HG03521 (cell line): ENCODE results near the gene PROM2.

ENCODE experiments used
- ATAC-seq: cut with Tn5 transposase; IDR thresholded peaks from one replicate; pipeline ENCODE4 v1.9.1; 2021; ENCODE audit warnings: mild to moderate bottlenecking, moderate library complexity; ENCODE audit not compliant: unreplicated experiment

PROM2 gene

DNA sequence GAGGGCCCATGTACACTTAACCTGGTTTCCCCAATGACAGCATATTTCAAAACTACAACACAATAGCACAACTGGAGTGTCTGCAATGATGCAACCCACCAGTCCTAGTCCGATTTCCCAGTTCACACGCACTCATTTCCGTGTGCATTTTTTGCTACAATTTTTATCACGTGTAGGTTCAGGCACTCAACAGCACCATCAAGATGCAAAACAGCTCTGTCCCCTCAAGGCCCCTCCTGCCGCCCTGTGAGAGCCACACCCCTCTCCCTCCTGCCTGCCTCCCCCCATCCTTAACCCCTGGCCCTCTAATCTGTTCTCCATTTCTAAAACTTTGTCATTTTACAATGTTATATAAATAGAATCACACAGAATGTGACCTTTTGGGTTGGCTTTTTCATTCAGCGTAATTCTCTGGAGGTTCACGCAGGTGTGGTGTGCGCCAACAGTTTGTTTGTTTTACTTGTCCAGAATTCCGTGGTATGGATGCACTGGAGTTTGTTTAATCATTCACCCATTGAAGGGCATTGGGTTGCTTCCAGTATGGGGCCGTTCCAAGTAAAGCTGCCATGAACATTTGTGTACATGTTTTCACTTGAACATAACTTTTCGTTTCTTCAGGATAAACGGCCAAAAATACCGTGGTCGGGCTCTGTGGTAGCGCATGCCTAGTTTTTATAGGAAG lies 31.3 kb downstream of the PROM2 start:
- ATAC-seq, result no peak

DNA sequence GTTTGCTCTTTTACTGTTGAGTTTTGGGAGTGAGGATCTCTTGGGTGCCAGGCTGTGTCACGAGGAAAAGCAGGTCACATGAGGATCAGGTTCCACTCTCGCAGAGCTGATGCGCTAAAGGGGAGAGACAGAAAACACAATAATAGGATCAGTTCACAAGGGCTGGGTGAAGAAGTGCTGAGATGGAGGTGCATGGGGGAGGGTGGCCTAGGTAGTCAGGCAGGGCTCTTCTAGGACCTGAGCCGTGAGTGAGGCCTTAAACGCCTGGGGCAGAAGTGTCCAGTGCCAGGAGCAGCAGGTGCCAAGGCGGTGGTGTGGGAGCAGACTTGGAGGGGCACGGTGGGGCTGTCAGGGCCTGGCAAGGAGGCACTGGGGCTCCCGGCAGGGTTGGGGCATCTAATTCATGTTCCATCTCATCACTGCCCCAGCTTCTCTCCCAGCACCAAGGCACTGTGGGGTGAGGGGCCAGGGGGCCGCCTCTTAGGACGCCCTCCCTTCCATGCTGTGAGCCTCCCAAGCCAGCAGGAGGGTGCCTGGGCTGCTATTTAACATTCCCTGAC lies 32.2 kb downstream of the PROM2 start:
- no peak for ATAC-seq

DNA sequence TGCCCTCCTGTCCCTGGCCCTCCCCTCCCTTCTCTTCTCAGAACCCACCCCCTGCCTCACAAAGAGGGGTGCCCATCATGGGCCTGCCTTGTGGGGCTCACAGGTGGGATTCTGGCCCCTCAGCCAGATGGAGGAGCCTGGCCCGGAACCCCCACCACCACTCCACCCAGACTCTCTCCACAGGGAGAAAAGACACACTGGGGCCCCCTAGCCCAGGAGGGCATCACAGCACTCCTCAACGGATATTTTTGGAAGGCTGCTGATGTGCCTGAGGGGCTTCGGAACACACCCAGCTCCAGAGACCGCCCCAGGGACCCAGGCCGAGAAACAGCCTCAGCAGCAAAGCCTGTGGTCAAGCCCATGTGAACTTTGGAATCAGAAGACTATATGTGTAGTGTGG lies 32.8 kb downstream of the PROM2 start:
- ATAC-seq, result no peak

DNA sequence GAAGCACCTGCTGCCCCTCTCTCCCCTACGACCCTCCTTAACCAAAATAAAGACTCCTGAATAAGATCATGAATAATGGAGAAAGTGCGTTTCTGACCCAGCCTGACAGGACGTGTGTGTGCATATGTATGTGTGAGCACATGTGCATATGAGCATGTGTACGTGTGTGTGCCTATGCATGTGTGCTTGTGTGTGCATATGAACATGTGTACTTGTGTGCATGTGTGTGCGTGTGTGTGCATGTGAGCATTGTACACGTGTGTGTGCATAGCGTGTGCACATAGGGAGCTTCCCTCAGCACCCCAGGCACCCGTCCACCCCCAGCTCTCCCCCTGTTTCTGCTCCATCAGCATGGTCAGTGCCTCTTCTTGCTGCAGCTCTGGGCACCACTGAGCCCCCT lies 33.6 kb downstream of the PROM2 start:
- ATAC-seq, result no peak

DNA sequence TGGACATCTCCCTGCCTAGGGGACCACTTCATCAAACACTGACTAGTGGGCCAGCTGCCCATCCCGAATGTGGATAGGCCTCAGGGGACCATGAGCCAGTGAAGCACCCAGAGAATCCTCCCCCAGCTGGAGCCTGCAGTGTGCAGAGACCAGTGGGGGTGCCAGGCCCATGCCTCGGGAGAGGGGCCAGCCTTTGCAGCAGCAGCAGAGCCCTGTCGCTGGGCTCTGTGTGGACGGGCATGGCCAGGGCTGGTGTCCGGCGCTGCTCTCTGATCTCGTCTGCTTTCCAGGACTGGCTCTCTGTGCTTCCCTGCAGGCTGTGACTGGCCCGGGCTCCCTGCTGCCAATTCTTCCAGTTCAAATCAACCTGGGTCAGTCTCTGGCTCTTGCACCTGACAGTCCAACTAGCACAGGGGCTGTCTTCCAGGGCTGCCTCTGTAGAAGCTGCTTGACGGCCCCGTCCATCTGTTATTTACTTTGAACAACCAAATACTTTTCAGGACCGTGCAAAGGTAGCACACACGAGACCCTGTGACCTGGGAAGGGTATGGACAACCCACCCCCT lies 34.3 kb downstream of the PROM2 start:
- no peak for ATAC-seq

DNA sequence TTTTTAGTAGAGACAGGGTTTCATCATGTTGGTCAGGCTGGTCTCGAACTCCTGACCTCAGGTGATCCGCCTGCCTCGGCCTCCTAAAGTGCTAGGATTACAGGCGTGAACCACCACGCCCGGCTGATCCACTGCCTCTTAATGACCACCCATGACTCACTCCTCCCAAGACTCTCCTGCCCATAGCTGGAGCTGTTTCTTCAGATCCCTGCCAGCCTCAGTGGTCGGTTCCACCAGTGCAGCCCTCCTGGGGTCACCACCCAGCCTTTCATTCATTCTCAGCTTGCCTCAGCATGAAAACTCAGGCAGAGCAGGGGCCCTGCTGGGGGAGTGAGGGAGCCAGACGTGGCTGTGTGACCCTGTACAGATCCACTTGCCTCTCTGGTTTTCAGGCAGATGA lies 35.4 kb downstream of the PROM2 start:
- no peak for ATAC-seq

DNA sequence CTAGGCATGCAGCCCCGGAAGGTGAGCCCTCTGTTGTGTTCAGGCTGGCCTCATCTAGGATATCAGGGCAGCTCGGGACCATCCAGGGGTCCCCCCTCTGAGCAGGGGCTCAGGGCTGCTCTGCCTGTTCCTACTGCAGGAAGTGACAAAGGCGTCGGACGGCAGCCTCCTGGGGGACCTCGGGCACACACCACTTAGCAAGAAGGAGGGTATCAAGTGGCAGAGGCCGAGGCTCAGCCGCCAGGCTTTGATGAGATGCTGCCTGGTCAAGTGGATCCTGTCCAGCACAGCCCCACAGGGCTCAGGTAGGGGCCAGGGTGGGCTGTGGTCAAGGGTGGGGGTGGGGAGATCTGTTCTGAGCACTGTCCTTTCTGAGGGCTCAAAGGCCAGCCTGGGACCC lies 36.0 kb downstream of the PROM2 start:
- no peak for ATAC-seq

DNA sequence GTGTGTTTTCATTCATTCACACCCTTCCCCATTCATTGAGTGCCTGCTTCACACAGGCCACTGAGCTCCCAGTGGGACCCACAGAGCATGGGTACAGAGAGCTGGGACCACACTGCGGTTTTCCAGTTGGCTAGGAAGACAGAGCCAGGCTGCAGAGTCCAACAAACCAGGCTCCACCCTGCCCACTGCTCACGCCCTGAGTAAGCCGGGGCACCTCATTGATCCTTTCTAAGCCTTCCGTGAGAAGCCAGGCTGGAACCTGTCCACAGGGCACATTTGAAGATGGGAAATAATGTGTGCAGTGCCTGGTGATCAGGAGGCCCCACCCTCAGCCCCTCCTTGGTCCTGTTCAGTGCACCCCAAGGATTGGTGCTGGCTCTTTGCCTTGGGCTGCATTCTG lies 36.4 kb downstream of the PROM2 start:
- ATAC-seq, result no peak

DNA sequence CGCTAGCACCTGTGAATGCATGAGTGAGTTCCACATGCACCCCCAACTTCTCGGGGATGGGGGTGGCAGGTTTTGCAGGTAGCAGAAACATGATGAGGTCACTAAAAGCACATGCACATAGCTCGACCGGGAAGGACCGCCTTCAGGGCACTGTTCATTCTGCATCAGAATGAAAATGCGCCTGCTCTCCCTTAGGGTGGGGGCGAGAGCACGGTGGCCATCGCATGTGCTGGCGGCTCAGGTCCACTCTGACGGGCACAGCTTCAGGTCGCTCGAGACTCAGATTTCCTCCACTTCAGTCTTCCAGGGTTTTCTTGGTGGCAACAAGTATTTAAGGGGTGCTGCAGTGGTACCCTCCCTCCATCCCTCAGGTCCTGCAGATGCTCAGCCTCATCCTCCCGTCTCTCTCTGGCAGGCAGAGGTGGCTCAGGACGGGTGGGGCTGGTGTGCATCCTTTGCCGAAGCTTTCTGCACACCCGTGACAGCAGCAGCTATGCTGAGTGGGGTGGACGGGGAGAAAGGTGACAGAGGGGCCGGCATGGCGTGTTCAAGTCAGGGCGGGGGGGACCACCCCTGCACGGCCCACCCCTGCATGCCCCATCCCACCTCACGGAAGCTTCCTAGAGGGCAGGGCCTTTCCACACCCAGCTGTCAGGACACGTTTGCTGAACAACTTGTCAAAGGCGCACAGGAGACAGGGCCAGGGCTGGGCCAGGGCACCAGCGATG lies 37.7 kb downstream of the PROM2 start:
- no peak for ATAC-seq

DNA sequence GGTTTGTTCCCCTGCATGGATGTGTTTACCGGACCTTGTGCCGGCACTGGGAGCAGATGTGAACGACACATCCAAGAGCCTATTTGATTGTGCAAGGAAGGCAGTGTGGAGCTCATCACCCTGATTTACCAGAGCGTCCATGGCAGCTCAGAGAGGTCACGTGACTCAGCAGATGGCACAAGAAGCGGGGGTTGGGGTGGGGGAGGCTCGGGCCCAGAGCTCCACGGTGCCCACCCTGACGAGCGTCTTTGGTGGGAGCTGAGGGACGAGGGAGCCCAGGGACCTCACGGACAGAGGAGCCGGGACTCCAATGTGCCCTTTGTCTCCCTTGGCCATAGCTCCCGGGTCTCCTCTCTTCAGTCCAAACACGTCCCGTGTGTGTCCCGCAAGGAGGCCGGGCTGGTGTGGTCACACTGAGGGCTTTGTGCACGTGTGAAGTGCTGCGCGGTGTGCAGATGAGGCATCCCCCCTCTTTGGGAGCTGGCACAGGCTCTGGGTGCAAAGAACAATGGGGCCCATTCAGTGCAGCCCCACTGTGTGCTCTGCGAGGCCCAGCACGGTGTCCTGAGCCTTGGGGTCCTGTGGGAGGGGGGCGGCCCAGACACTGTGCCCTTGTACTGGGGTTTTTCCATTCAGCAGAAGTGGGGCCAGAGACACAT lies 38.4 kb downstream of the PROM2 start:
- ATAC-seq, result no peak

DNA sequence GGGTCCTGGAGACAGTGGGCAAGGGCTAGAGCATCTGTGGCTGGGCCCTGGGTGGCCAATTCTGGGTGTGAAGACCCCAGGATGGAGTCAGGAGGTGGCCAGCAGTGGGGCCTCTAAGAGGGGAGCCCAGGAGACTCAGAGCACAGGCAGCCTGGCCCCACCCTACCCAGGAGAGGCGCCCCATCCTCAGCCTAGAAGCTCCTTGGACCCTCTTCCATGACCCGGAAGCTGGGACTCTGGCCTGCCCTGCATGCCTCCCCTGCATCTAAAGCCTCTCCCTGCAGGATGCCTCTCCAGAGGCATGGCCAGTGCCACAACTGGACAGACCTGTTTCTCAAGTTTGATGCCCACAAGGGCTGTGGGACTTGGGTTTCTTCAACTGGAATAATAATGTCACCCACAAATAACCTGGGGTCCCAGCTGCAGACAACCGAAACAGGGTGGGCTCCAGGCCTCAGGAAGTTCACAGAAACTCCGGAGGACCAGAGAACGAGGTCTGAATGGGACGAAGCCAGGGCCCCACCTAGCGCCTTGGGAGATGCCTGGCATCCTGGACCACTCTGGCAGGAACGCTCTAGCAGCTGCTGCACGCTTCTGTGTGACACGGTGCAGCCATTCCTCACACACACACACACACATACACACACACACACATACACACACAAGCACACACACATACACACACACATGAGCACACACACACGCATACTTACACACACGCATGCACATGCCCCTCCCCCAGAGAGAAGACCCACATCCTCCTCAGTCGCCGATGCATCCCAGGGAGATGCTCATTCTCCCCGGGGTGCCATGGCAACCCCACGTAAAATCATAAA lies 39.3 kb downstream of the PROM2 start:
- no peak for ATAC-seq

DNA sequence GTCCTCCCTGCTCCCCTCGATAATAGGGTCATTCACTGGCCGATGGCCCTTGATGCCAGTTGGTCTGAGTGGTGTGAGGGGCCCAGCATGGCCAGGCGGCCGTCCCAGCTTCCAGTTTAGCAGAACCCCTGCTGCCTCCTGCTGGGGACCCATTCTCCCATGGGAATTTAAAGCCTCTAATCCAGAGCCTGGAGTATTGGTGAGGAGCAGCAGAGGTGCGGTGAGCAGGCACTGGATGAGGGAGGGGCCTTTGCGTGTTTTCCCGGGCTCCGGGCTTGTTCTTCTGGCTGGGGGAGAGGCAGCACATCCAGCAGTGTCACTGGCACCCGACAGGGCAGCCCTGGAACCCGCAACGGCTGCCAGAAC lies 40.3 kb downstream of the PROM2 start:
- ATAC-seq, result no peak

DNA sequence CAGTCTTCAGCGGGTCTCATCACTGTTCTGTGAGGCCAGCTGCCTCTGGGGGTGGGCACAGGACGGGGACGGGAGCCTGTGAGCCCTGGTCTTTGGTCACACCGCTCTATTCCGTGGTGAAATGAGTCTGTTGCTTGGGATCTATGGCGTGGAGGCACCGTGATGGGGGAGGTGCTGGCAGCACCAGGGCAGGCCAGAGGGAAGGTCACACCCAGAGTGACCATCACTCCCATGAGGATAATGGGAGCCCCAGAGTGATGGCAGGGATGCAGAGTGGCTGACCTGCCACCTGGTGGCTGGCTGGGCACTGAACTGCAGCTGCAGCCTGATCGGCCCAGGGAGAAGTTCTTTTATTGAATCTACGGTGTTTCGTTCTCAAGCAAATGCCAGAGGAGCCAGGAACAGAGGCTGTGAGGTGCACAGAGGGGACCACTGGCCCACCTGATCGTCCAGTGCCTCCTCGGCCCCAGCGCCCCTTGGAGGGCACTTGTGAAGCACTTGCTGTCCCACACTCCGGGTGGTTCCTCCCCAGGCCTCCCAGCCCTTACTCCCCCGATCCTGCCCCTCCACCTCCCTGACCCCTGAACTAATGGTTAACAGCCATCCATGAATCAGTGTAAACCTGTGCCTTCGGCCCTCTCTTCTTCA lies 40.8 kb downstream of the PROM2 start:
- no peak for ATAC-seq

DNA sequence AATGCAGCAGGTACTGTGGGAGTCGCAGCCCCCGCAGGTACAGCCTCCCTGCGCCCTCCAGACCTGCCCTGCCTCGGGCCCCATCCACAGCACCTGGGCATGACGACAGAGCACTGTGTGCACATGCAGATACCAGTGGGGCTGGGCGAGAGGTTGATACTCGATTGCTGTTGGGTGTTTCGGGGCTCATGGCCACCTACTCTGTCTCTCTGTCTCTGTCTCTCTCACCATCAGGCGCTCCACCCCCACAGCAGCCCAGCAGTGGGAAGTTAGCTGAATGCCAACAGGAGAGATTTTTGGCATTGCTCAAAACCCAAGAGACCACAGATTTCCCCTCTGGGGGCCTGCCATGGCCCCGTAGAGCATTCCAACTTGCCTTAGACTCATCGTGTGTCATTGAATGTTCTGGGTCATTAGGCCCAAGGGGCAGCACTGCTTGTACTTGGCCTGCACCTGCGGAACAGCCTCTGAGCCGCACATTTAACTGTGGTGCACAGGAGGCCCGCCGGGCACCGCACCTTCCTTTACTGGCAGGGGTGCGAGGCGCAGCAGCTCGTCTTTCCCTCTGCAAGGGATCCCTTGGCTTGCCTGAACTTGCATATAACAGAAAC lies 41.7 kb downstream of the PROM2 start:
- no peak for ATAC-seq

DNA sequence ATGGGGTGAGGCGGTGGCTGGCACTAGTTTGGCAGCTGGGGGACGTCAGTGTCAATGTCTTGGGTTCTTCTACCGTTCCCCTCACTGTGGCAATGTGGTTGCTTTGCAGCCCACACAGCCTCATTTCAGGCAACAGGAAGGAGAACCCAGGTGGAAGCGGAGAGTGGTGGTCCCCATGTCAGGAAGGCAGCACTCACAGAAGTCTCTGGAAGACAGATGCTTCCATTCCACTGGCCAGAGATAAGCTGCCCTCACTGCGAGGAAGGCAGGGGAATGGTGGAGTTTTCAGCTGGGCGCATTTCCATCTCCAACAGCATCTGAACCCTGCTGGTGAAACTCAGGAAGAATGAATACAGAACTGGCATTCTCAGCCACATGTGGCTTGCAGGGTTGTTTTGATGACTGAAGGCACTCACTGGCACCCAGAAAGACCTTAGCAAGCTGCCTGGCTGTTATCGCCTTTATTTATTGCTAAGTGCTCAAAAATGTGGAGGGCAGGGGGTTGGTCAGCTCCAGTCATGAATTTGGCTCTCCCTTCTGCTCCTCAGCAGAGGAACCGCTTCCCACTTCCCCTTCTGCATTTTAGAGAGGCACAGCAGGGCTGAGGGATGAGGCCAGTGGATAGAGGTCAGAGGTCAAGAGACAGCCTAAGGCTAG lies 42.3 kb downstream of the PROM2 start:
- no peak for ATAC-seq

DNA sequence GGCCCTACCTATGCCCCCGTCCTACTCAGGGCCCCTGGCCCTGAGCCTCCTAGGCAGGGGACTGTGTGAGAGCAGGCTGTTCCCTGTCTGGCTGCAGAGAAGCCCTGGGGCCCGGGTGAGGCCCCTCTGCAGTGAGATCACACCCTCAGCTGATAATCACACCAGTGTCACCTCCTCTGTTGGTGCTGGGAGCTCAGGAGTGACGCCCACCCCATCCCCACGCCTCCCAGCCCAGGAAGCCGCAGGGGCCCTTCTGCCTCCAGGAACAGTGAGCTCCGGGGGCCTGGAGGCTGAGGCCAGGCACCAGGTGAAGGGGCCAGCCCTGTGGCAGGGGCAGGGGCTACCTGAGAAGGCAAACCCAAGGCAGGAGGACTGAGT lies 42.9 kb downstream of the PROM2 start:
- ATAC-seq, result no peak

DNA sequence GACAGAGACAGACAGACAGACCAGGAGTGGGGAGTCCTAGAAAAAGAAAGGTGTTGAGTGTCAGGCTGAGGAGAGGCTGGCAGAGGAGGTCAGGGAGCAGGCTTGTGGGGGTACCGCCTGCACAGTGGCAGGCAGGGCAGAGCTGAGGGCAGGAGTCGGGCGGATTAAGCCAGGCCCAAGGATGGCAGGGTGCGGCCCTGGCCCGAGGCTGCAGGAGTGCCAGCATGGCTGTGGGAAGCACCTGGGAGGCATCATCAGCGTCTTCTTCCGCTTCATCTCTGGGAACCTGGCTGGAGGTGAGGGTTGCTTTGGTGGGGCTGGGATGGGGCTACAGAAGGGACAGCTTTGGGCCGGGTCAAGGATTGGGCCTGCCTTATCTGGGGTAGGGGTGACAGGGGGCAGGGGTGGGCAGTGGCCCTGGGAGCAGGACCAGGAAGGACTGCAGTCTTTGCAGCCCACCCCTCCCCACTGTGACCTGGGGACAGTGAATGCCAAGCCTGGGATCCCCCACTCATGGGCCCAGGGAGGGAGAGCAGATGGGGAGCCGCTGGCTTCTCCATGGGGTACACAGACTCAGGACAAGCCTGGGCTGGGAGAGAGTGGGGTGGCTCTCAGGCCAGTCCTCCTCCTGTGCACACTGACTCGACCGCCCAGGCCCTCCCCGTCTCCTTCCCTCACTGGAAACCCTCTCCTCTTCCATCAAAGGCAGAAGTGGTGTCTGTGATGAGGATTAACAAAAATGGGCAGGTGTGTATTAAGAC lies 43.6 kb downstream of the PROM2 start:
- no peak for ATAC-seq

DNA sequence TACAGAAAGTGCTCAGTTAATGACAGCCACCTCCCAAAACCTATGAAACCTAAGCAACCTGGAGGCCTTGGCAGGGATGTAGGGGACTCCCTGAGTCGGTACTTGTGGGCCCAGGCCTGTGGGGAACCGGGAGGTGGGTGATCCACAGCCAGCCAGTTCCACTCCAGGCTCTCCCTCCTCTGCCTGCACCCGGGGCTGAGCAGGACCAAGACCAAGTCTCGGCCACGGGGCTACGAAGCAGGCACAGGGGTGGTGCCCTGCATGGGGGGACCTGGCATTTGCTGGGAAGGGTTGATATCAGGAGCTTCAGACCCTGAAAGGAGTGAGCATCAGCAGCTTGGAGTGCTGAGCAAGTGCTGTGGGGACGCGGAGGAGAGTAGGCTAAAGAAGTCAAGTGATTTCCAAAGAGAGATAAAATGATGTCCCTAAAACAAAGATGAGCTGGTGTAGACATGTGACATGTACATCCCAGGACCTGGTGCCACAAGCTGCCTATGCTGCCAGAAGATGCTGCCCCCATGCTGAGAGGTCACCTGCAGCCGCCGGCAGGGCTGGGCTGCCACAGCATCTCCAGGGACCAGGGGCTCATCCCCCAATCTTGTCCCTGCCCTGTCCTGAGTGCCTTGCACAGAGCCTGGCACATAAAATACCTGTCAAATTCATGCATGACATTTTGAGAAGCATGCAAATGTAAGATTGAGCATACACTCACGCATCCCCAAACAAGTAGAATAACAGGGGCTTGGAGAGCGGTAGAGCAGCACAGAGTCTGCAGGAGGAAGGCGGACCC lies 44.4 kb downstream of the PROM2 start:
- ATAC-seq, result no peak
